GM19468 (cell line): ENCODE results near the gene OXER1.

Experiments
- ATAC-seq: cut with Tn5 transposase; IDR thresholded peaks from one replicate; pipeline ENCODE4 v1.9.1; 2021; ENCODE audit warnings: mild to moderate bottlenecking, moderate library complexity, moderate number of reproducible peaks; ENCODE audit not compliant: unreplicated experiment; ENCODE audit errors: extremely low read depth

Gene OXER1

GRCh38 chr2:42714686-42715085 lies 49.2 kb downstream of the OXER1 start:
- no peak for ATAC-seq

- ATAC-seq, result no peak
Observed at GRCh38 chr2:42713920-42714319, 50.0 kb downstream of the OXER1 start.

GRCh38 chr2:42712934-42713333 lies 51.0 kb downstream of the OXER1 start:
- ATAC-seq, result no peak
